Stimulated activated naive CD8-positive, alpha-beta T cell treated with anti-CD3 and anti-CD28 coated beads, Interleukin-15, amount 100 ng/mL, for 72 hours (primary cell): Measurements from ENCODE around the gene BNIP5.

Experiments used
- ATAC-seq: fragments of 150-1000 bp; cut with Tn5 transposase; 2 replicates; pipeline ENCODE4 v1.10.0; 2021; ENCODE audit warnings: mild to moderate bottlenecking, moderate library complexity
- DNase-seq, 2 donors: peaks; one replicate each; pipeline ENCODE4 v3.0.0; 2021 to 2022
- H3K27ac Mint-ChIP-seq, 2 donors: one replicate each; pipeline ENCODE4 v1.8.0; 2022; ENCODE audit warnings: mild to moderate bottlenecking in 2 of 2, mixed read lengths in 2 of 2, moderate library complexity in 2 of 2
- H3K27me3 Mint-ChIP-seq: one replicate; pipeline ENCODE4 v1.8.0; 2022; ENCODE audit warnings: mixed read lengths
- H3K4me1 Mint-ChIP-seq: one replicate; pipeline ENCODE4 v1.8.0; 2022; ENCODE audit warnings: mild to moderate bottlenecking, mixed read lengths
- H3K4me3 Mint-ChIP-seq, 2 donors: one replicate each; pipeline ENCODE4 v1.8.0; 2022; ENCODE audit warnings: mild to moderate bottlenecking in 2 of 2, mixed read lengths in 2 of 2, moderate library complexity in 1 of 2
- H3K9me3 Mint-ChIP-seq, 2 donors: one replicate each; pipeline ENCODE4 v1.8.0; 2022; ENCODE audit warnings: mixed read lengths in 2 of 2

BNIP5 gene

GRCh38 chr6:36358226-36358915, 21.7 kb upstream of the BNIP5 start:
- no peak overlapping the region for H3K4me3 Mint-ChIP-seq
- peaks cover 4 to 7% of the 10 kb centered on the region in 2 donors for H3K9me3 Mint-ChIP-seq
- no peak overlapping the region for H3K27ac Mint-ChIP-seq
- ATAC-seq, result no peak
- H3K27me3 Mint-ChIP-seq, result peaks cover 17% of the 10 kb centered on the region
- DNase-seq, result no peak
- H3K4me1 Mint-ChIP-seq, result peaks cover 48% of the 10 kb centered on the region

DNA sequence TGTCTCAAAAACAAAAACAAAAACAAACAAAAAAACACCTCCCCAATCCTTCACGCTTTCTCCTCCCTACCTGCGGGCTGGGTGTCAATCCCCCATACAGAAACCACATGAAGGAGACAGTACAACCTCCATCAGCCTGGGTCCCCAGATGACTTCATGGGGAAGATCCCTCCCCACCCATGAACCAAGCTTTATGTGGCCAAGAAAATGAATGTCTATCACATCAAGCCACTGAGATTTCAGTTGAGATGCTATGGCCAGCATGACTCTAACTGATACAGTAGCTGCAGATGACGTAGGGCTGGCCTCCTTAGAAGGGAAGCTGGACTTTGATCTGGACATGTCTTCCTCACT, 21.2 kb upstream of the BNIP5 start:
- H3K27ac Mint-ChIP-seq, result no peak overlapping the region

DNA sequence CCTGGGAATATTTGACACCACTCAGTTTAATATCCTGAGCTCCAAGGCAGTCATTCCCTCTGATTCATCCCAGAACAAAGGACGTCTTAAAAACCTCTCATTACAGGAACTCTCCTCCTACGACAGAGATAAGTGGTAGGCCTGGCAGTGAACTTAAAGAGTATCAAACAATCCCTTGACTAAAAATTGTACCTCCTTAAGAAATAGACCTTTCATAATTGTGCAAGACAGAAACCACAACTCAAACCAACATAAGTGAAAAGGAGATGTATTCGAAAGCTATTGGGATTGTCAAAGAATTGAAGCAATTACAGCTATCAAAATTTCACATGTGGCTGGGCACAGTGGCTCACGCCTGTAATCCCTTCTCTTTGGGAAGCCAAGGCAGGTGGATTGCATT, 19.1 kb upstream of the BNIP5 start:
- ATAC-seq, result peak; percentile 76
- Mint-ChIP-seq H3K27me3 (peaks cover 19% of the 10 kb centered on the region), H3K4me1 (peaks cover 44% of the 10 kb centered on the region), H3K27ac (peak overlapping the region in 1 of 2 donors; percentile 37), H3K4me3 (no peak overlapping the region), H3K9me3 (peaks cover 4 to 7% of the 10 kb centered on the region in 2 donors)
- no peak for DNase-seq

More for the DNA sequence above, 21.2 kb upstream of the BNIP5 start:
- H3K4me3 Mint-ChIP-seq, result no peak overlapping the region
- peak; percentile 88 for ATAC-seq
- H3K27me3 Mint-ChIP-seq, result peaks cover 18% of the 10 kb centered on the region
- peaks cover 4 to 7% of the 10 kb centered on the region in 2 donors for H3K9me3 Mint-ChIP-seq
- DNase-seq, result peak in 1 of 2 donors; percentile 72
- H3K4me1 Mint-ChIP-seq, result peaks cover 48% of the 10 kb centered on the region

DNA sequence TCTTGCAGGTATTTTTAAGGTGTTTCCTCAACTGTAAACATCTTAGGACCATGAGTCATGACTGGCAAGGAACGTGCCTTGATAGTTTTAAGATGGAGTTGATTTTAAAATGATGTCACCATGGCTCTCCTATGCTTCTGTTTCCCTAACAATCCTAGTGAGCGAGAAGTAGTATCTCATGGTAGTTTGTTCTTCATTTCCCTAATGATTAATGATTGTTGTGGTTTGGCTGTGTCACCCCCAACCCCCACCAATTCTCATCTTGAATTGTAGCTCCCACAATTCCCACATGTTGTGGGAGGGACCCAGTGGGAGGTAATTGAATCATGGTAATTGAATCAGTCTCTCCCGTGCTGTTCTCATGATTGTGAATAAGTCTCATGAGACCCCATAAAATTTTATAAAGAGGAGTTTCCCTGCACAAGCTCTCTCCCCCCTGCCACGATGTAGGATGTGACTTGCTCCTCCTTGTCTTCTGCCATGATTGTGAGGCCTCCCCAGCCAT, 16.8 kb upstream of the BNIP5 start:
- ATAC-seq (no peak), DNase-seq (no peak)
- H3K4me1 Mint-ChIP-seq, result peaks cover 31% of the 10 kb centered on the region
- peaks cover 4 to 7% of the 10 kb centered on the region in 2 donors for H3K9me3 Mint-ChIP-seq
- no peak overlapping the region for H3K4me3 Mint-ChIP-seq
- no peak overlapping the region for H3K27ac Mint-ChIP-seq
- peaks cover 32% of the 10 kb centered on the region for H3K27me3 Mint-ChIP-seq

GRCh38 chr6:36352477-36353157, 15.9 kb upstream of the BNIP5 start:
- Mint-ChIP-seq H3K9me3 (peaks cover 4 to 7% of the 10 kb centered on the region in 2 donors), H3K4me3 (no peak overlapping the region), H3K4me1 (peaks cover 22% of the 10 kb centered on the region), H3K27ac (no peak overlapping the region), H3K27me3 (peaks cover 32% of the 10 kb centered on the region)
- ATAC-seq, result no peak
- DNase-seq, result no peak

DNA sequence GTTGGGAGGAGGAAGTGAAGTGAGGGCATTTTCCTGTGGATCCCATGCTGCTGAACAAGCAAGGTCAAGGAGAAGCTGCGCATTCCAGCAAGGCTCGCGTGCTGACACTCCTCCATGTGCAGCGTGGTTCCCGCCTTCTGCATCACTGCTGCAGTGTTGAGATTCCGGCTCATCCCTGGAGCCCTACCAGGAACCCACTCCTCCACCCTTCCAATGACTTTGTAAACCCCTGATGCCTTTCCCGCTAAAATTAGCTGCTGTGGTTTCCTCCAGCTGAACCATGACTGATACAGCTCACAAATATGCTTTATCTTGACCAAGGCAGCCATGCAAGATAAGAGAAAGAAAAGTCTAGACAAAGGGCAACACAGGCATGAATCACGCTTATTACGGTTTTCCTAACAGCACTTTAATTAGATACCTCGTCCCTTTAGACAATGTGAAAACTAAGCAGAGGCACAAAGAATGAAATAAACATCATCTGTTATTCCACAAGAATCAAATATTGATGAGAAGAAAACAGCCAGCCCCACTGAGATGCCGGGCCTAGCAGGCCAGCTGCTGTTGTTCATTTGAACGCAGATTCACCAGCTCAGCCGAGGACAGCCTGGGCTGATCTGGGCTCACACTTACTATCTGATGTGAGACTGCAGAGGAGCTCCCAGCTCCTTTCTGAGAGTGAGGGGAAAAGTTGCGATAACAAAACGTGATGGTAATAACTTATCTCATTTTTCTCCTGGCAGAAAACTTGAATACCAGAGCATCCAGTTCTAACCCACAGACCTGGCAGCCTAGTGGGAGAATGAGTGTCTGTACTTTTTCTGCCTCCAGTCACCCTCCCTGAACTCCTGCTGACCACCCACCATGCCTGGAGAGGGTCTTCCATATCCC, 14.2 kb upstream of the BNIP5 start:
- H3K4me3 Mint-ChIP-seq, result no peak overlapping the region
- H3K4me1 Mint-ChIP-seq, result peaks cover 9% of the 10 kb centered on the region
- ATAC-seq (no peak), DNase-seq (no peak)
- H3K27me3 Mint-ChIP-seq, result peaks cover 32% of the 10 kb centered on the region
- H3K27ac Mint-ChIP-seq, result no peak overlapping the region
- peaks cover 4 to 7% of the 10 kb centered on the region in 2 donors for H3K9me3 Mint-ChIP-seq

DNA sequence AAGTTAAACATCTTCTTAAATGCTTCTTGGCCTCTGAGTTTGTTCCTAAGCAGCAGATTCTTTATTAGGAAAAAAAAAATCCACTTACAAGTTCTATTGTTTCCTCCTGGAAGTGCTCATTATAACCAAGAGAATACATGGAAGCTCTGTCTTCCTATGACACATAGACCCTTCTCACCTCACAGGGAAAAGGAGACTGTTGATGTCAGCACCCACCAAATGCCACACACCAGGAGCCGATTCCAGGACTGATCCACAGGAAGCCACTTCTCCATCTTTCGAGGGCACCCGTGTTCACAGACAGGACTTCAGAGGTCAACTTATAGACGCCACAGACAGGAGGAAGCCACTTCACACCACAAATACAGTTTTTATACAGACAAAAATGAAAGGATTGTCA, 13.4 kb upstream of the BNIP5 start:
- H3K4me3 Mint-ChIP-seq, result no peak overlapping the region
- DNase-seq, result no peak
- H3K4me1 Mint-ChIP-seq, result peaks cover under 1% of the 10 kb centered on the region
- H3K9me3 Mint-ChIP-seq, result peaks cover 4 to 7% of the 10 kb centered on the region in 2 donors
- no peak overlapping the region for H3K27ac Mint-ChIP-seq
- peaks cover 26% of the 10 kb centered on the region for H3K27me3 Mint-ChIP-seq
- ATAC-seq, result no peak

DNA sequence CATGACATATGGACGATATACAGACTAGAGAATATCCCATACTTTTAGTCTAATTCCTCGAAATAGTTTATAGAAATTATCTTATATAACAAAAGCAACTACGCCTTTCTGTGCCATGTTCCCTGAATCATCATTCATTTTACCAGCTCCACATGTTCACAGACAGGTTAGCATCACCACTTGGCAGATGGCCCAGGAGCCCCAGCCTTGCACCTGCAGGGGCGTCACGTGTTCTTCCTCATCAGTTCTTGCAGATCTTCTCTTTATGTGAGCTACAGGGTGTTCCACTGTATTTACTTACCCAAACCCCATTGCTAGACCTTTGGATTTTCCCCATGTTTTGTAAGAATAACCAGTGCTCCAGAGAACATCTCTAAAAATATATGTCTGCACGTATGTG, 12.6 kb upstream of the BNIP5 start:
- H3K27me3 Mint-ChIP-seq, result peaks cover 23% of the 10 kb centered on the region
- H3K4me3 Mint-ChIP-seq, result no peak overlapping the region
- H3K9me3 Mint-ChIP-seq, result peaks cover 4 to 7% of the 10 kb centered on the region in 2 donors
- no peaks in the 10 kb centered on the region for H3K4me1 Mint-ChIP-seq
- no peak overlapping the region for H3K27ac Mint-ChIP-seq
- DNase-seq (no peak), ATAC-seq (no peak)

GRCh38 chr6:36347621-36348020, 10.9 kb upstream of the BNIP5 start:
- no peak for ATAC-seq
- H3K4me1 Mint-ChIP-seq, result no peaks in the 10 kb centered on the region
- peaks cover 14% of the 10 kb centered on the region for H3K27me3 Mint-ChIP-seq

DNA sequence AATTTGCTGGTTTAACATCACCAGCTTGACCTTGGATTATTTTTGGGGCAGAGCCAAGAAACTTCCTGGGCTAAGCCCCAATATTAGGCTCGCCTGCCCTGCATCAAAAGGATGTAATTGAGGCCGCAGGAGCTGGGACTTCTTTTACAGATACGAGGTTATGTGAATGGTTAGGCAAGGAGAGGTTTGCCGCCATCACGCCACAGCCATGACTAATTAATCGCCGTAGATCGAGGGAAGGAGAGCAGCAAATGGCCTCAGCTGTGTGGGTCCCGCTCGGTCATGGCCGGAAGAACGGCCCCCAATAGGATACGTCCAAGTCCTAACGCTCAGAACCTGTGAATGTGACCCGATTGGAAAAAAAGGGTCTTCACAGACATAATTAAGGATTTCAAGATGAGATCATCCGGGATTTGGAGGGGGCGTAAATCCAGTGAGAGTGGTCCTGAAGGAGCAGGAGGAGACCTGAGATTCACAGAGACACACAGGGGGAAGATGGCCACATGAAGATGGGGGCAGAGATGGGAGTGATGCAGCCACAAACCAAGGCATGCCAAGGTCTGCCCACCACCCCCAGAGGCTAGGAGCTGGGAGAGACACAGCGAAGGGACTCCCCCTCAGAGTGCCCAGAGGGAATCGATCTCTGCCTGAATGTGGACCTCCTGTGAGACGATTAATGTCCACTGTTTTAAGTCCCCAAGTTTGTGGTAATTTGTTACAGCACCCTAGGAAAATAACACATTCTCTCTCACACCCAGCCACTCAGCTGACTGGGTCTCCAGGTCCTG, 10.0 kb upstream of the BNIP5 start:
- ATAC-seq (no peak), DNase-seq (no peak)
- H3K4me1 Mint-ChIP-seq, result no peaks in the 10 kb centered on the region
- H3K9me3 Mint-ChIP-seq, result no peaks in the 10 kb centered on the region
- no peak overlapping the region for H3K27ac Mint-ChIP-seq
- H3K4me3 Mint-ChIP-seq, result no peak overlapping the region
- H3K27me3 Mint-ChIP-seq, result peaks cover 14% of the 10 kb centered on the region

More at GRCh38 chr6:36347621-36348020, 10.9 kb upstream of the BNIP5 start:
- H3K4me3 Mint-ChIP-seq, result no peak overlapping the region
- no peaks in the 10 kb centered on the region for H3K9me3 Mint-ChIP-seq
- H3K27ac Mint-ChIP-seq, result no peak overlapping the region
- DNase-seq, result no peak

GRCh38 chr6:36345681-36346466, 9.2 kb upstream of the BNIP5 start:
- no peak overlapping the region for H3K27ac Mint-ChIP-seq
- H3K4me1 Mint-ChIP-seq, result peaks cover 2% of the 10 kb centered on the region
- no peak for DNase-seq
- H3K9me3 Mint-ChIP-seq, result no peaks in the 10 kb centered on the region
- peaks cover 17% of the 10 kb centered on the region for H3K27me3 Mint-ChIP-seq
- ATAC-seq, result no peak
- H3K4me3 Mint-ChIP-seq, result no peak overlapping the region

GRCh38 chr6:36343109-36343680, 6.5 kb upstream of the BNIP5 start:
- peaks cover 8% of the 10 kb centered on the region for H3K4me1 Mint-ChIP-seq
- no peaks in the 10 kb centered on the region for H3K9me3 Mint-ChIP-seq
- DNase-seq, result no peak
- peaks cover 21% of the 10 kb centered on the region for H3K27me3 Mint-ChIP-seq
- no peak for ATAC-seq
- no peak overlapping the region for H3K27ac Mint-ChIP-seq
- no peak overlapping the region for H3K4me3 Mint-ChIP-seq

- H3K9me3 Mint-ChIP-seq, result no peaks in the 10 kb centered on the region
- H3K4me1 Mint-ChIP-seq, result peaks cover 25% of the 10 kb centered on the region
- peak overlapping the region; percentile 47 to 63 for H3K4me3 Mint-ChIP-seq
- peak overlapping the region in 1 of 2 donors; percentile 68 for H3K27ac Mint-ChIP-seq
- peaks cover 21% of the 10 kb centered on the region for H3K27me3 Mint-ChIP-seq
- DNase-seq, result peak; percentile 70 to 71
- ATAC-seq, result peak; percentile 78
These were observed 4.1 kb upstream of the BNIP5 start for GRCh38 chr6:36340618-36341454.
